ENCODE results near the gene TMEM131.

Gene TMEM131

GRCh38 chr2:97806738-97807618 lies 188.8 kb downstream of the TMEM131 start:
- DNase-seq (ENCODE audit: low spot score), result peak; percentile 56

DNA sequence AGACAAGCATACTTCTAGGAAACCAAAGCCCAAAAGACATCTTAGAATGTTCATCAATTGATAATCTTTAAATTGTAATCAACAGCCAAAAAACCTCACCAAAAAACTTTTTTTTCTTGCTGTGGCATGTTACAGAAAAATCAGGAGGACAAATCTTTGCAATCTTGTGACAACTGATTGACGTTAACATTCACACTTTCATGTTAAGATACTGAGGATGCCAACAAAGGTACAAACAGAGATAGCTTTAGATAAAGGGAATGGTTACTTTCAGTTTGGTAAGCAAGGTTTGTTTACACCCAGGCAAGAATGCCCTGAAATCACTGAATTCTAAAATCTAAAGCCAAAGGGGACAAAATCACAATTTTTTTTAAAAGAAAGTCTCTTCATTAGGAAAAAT lies 190.0 kb downstream of the TMEM131 start:
- no peak for DNase-seq (ENCODE audit: low spot score)

DNA sequence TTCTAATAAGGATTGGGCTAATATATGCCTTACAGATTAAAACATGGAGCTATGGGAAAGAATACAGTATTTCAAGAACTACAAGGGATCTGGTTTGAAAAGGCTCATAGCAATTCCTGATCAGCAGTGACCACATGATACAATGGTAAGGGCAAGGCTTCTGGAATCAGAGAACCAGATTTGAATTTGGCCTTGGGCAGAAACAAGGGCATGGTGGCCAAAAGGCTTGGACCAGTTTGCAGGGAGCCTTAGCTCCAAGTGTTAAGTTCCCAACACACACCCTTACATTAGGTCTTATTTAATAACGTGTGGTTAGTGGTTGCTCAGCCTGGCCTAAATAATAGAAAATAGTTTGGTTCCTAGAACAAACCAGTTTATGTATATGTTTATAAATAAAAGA lies 194.7 kb downstream of the TMEM131 start:
- DNase-seq (ENCODE audit: low spot score), result no peak

DNA sequence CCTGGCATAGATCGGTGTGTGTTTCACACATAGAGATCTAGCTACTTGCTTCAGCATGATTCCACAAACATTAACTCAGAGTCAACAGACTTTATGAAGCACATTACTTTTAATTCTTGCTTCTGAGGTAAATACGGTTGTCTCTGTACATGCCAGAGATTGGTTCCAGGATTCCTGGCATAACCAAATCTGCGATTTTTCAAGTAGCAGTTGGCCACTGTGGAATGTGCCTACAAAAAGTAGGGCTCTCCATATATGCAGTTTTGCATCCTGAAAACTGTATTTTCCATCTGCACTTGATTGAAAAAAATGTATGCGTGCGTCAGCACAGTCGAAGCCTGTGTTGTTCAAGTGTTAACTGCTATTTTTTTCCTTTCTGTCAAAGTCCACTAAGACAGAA lies 197.3 kb downstream of the TMEM131 start:
- DNase-seq (ENCODE audit: low spot score), result no peak

- no peak for DNase-seq (ENCODE audit: low spot score)
These were observed 198.4 kb downstream of the TMEM131 start for GRCh38 chr2:97797355-97797754.

DNA sequence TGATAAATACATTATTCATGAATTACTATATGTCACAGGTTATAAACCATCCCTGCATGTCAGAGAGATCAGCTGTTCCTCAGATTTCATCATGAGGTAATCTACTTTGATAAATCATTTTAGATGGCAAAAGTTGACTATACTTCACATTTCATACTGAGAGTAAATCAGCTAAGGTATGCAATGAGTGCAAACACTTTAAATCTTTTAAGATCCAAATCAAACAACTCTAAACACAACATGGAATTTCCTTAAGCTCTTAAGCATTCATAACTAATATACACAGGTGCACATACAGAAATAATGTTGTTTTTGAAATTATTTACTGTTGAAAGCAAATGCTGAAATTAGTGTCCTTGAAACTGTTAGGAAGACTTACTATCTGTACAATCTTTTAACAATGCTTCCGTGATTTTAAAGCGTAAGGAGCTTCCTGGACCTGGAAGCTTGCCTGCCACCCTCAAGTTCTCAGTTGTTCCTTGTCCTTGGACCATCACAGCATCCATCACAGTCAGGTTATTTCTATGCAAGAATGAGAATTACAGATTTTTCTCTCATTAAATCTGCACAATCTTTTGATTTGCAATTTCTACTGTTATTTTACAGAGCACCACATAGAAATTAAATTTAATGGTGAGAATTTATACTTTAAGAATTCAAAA lies 199.2 kb downstream of the TMEM131 start:
- DNase-seq (ENCODE audit: low spot score), result no peak

- DNase-seq (ENCODE audit: low spot score), result no peak
These were observed 203.3 kb downstream of the TMEM131 start for GRCh38 chr2:97792416-97792815.

GRCh38 chr2:97788986-97789644 lies 206.6 kb downstream of the TMEM131 start:
- no peak for DNase-seq (ENCODE audit: low spot score)

DNA sequence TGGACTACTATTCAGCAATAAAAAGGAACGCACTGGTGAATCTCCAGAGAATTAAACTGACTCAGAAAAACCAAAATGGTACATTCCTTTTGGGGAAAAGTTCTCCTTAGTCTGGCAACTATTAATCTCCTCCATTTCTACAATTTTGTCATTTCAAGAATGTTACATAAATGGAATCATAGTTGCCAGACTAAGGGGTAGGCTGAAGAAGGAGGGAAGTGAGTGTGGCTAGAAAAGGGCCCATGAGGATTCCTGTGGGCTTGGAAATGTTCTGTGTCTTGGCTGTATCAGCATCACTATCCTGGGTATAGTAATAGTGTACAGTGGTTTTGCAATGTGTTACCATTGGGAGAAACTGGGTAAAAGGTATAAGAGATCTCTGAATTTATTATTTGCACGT lies 209.9 kb downstream of the TMEM131 start:
- DNase-seq (ENCODE audit: low spot score), result no peak

DNA sequence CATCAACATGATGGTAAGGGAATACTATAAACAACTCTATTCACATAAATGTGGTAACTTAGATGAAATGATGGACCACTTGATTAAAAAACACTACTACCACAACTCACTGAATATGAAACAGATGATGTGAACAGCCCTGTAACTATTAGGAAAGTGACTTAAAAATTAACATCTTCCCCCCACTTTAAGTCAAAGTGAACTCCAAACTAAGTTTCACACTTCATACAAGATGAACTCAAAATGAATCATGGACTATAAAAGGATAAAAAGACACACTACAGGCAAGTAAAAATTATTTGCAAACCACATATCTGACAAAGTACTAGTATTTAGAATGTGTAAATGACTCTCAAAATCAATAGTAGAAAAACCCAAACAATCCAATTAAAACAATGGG lies 210.8 kb downstream of the TMEM131 start:
- no peak for DNase-seq (ENCODE audit: low spot score)

DNA sequence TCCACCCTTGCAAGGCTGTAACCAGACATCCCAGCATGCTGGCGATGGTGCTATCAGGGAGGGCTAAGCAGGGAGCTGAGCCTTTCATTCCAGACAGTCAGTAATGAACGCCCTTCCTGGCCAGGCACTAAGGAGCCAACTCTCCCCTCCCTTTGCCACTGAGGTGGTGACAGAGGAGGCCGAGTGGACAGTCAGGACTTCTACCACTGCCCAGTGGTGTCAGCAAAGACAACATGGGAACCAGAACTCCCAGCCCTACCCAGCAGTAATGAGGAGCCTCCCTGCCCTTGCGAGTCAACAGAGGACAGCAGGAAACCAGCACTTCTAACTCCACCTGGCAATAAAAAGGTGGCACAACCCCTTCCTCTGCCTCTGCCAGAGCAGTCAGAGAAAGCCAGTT lies 213.8 kb downstream of the TMEM131 start:
- DNase-seq (ENCODE audit: low spot score), result no peak

DNA sequence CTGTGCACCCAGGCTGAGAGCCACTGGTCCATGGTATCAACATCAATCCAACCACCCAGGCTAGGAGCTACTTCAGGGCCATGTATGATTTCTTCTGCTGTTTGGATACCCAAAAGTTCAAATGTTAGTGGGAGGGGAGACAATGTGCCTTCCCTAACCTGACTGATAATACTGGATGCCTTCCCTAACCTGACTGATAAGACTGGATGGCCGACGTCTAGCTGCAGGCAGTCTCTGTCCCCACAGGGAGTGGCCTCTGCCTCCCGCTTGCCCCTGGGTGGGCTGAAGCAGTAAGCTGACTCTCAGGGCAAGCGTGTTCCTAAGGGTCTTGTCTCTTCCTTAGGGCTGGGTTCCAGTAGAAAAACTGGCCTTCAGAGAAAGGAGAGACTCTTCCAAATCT lies 216.6 kb downstream of the TMEM131 start:
- DNase-seq (ENCODE audit: low spot score), result no peak

DNA sequence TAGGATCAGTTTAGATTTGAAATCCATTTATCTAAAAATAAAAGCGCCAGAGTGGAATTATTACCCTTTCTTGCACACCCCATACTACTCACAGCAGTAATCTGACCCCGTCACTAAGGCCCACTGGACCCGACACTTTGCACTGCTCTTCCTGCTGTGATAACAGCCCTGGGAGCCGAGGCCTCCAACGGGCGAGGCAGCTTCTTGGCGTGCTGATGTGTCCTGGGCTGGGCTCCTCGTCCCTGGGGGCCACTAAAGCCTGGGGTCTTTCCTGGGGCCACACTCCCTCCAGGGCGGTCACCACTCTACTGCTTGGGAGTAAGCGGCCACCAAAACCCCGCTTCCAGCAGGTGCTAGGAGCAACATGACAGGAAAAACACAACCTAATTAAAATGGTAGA lies 220.7 kb downstream of the TMEM131 start:
- DNase-seq (ENCODE audit: low spot score), result no peak

- no peak for DNase-seq (ENCODE audit: low spot score)
These were observed 221.3 kb downstream of the TMEM131 start for GRCh38 chr2:97774425-97774824.

DNA sequence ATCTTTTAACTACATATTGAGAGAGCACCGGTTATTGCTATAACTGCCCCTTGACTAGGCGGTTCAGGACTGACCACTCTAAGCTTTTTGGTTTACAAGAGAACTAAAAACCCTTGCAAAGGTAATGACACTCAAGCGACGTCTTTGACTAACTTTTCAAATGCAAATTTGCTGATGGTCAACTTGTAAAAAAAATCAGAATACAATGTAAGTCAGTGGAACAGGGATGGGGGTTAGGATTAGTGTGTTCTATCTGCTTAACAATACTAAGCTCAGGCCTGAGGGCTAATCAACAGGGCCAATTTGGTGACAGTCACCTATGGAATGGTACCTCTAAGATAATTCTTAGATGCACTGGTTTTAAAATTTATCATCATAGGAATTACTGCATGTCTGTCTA lies 225.3 kb downstream of the TMEM131 start:
- DNase-seq (ENCODE audit: low spot score), result no peak

GRCh38 chr2:97769711-97770110 lies 226.0 kb downstream of the TMEM131 start:
- no peak for DNase-seq (ENCODE audit: low spot score)

GRCh38 chr2:97769308-97769707 lies 226.4 kb downstream of the TMEM131 start:
- DNase-seq (ENCODE audit: low spot score), result no peak

GRCh38 chr2:97766567-97766966 lies 229.2 kb downstream of the TMEM131 start:
- DNase-seq (ENCODE audit: low spot score), result no peak

DNA sequence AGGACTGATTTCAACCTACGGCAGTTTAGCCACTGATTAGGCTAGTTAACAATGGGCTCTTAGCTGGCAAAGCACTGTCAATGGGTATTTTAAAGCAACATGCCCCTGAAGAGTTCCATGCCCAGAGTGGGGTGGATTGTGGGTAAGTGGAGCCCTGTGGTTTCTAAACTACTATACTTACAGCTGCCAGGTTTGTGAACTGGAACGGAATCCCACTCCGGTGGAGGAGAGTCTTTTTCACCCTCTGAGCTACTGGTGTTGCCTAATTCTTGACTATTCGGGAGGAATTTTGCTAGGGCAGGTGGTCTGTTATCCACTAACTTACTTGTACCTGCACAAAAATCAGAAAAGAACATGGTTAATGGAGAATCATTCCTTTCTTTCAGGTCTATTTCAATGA lies 229.8 kb downstream of the TMEM131 start:
- DNase-seq (ENCODE audit: low spot score), result no peak

DNA sequence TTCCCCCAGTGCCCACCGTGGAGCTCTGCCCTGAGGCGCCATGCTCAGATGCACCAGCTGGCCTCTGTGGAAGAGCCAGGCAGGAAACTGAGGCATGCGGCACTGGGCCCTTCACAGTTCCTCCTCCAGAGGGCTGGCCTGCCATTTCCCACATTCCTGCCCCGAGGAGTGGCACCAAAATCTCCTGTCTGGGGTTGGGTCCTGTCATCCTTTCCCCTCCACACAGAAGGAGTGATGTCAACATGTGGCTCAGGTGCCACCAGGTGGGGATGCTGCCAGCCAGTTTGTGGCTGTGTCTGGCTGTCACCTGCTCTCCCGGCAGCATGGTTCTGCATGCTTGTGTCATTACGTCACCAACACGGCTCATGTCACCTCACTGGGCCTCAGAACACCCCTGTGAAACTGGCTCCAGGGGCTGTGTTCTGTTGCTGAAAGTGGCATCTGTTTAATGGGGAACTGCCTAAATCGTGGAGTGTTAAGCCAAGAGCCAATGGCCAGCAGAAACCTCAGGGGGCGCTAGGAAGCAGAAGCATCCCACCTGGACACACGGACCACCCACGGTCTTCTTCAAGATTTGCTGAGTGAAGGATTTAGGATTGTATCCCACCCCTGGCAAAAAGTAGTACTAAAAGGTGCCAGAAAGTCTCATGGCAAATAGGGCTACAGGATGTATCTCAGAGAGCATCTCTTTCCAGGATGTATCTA lies 231.0 kb downstream of the TMEM131 start:
- no peak for DNase-seq (ENCODE audit: low spot score)

- DNase-seq (ENCODE audit: low spot score), result no peak
These were observed 232.4 kb downstream of the TMEM131 start for GRCh38 chr2:97763176-97763845.

DNA sequence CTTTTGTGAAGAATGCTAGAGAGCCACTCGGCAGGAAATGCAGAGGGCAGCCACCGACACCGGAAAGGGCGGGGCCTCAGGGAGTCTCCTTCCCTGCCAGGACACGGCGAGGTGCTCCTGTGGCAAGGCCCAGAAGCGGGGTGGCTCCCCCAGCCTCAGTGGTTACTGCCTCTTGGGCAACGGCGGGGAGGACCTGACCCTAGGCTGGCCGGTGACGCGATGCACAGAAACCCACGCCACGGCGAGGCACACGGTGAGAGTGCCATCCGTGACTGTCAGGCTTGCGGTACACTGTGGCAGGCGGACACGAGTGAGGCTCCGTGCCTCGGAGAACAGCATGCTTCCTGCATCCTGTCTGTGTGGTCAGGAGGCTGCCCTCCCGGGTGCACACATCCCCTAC lies 234.6 kb downstream of the TMEM131 start:
- no peak for DNase-seq (ENCODE audit: low spot score)

All from putamen (tissue), 1 donor.